NCI-H1417 (cell line): ENCODE data around the gene SLC5A3.
A peak's percentile ranks its signal among the peaks of the same experiment; 100 is the strongest.

Source experiments
- DNase-seq, 3 experiments: peaks; one replicate each; lab custom pipeline; 2025; lab: John Stamatoyannopoulos, UW

Gene SLC5A3

GRCh38 chr21:34071683-34072082 is 1.7 kb upstream of the SLC5A3 start:
- no peak for DNase-seq

- no peak for DNase-seq
Measured at GRCh38 chr21:34072145-34073031, 990 bp upstream of the SLC5A3 start.

- peak; percentile 33 to 72 (median 63) for DNase-seq
Measured at GRCh38 chr21:34073749-34074282, 438 bp downstream of the SLC5A3 start.

GRCh38 chr21:34074283-34075090 is 1.1 kb downstream of the SLC5A3 start:
- DNase-seq = peak in 2 of 3 experiments; percentile 63 to 75

- DNase-seq = peak in 1 of 3 experiments; percentile 51
Measured at GRCh38 chr21:34075091-34075425, 1.7 kb downstream of the SLC5A3 start.

GRCh38 chr21:34075760-34076660 is 2.6 kb downstream of the SLC5A3 start:
- no peak for DNase-seq

- no peak for DNase-seq
Measured at GRCh38 chr21:34076835-34077234, 3.5 kb downstream of the SLC5A3 start.

- no peak for DNase-seq
Measured at GRCh38 chr21:34077888-34078287, 4.5 kb downstream of the SLC5A3 start.

GRCh38 chr21:34078915-34079314 is 5.5 kb downstream of the SLC5A3 start:
- no peak for DNase-seq

- no peak for DNase-seq
Measured at GRCh38 chr21:34080710-34081109, 7.3 kb downstream of the SLC5A3 start.

GRCh38 chr21:34082769-34083168 is 9.4 kb downstream of the SLC5A3 start:
- no peak for DNase-seq

- DNase-seq = no peak
Measured at GRCh38 chr21:34083357-34083756, 10.0 kb downstream of the SLC5A3 start.

GRCh38 chr21:34085129-34085528 is 11.8 kb downstream of the SLC5A3 start:
- no peak for DNase-seq

- no peak for DNase-seq
Measured at GRCh38 chr21:34086887-34087306, 13.5 kb downstream of the SLC5A3 start.

- no peak for DNase-seq
Measured at GRCh38 chr21:34088752-34089151, 15.4 kb downstream of the SLC5A3 start.

GRCh38 chr21:34091032-34091431 is 17.7 kb downstream of the SLC5A3 start:
- DNase-seq = peak in 2 of 3 experiments; percentile 30 to 67

GRCh38 chr21:34091607-34092006 is 18.2 kb downstream of the SLC5A3 start:
- peak in 2 of 3 experiments; percentile 13 to 35 for DNase-seq

- DNase-seq = peak; percentile 16 to 86 (median 66)
Measured at GRCh38 chr21:34092262-34092921, 19.0 kb downstream of the SLC5A3 start.

GRCh38 chr21:34093083-34093482 is 19.7 kb downstream of the SLC5A3 start:
- DNase-seq = peak in 1 of 3 experiments; percentile 69

- DNase-seq = no peak
Measured at GRCh38 chr21:34094949-34095348, 21.6 kb downstream of the SLC5A3 start.

- DNase-seq = no peak
Measured at GRCh38 chr21:34097442-34097841, 24.1 kb downstream of the SLC5A3 start.
